HCT116 (cell line): ENCODE data around the gene TMEM269. TPM values are rescaled to one million over a fixed set of nuclear protein-coding genes. Genes with fewer than 3 reads are reported as not detected.

Source experiments
- ATAC-seq: fragments of 200-7000 bp; cut with Tn5 transposase; 2 replicates; pipeline ENCODE4 v1.9.1; 2020; ENCODE audit warnings: mild to moderate bottlenecking, moderate library complexity
- BruUV-seq: library from RNA; stranded (reverse); fragments of 400-500 nt; replicated peaks from 2 replicates; lab custom pipeline; 2021; lab: Mats Ljungman, UMichigan
- CTCF ChIA-PET: fragments of 300-600 bp; sonication (Branson Sonifier 250); formaldehyde crosslinking; loops from one replicate; lab custom pipeline; 2021; ENCODE audit warnings: antibody characterized with exemption; lab: Charles Lee
- POLR2A ChIA-PET: fragments of 300-600, 350-600 bp; sonication (Branson Sonifier 250); formaldehyde crosslinking; loops from one replicate; lab custom pipeline; 2021; ENCODE audit warnings: antibody characterized with exemption; lab: Charles Lee
- RAD21 ChIA-PET, 2 experiments: fragments of 300-600 bp; sonication (Branson Sonifier 250); formaldehyde crosslinking; loops; one replicate each; lab custom pipeline; 2023; ENCODE audit warnings: low total read pairs in 2 of 2; ENCODE audit not compliant: uncharacterized antibody in 2 of 2, unreplicated experiment in 2 of 2, low non-redundant PET in 1 of 2; lab: Charles Lee
- DNase-seq: peaks from one replicate; pipeline ENCODE4 v3.0.0-alpha.2; 2010; ENCODE audit warnings: low read depth, low spot score
- H2AFZ ChIP-seq: fragments of 200-600 bp; shearing (Covaris generic), sonication (generic); 2 replicates; pipeline ENCODE4 v1.6.1; 2017; ENCODE audit warnings: low read depth, mixed run types, mixed read lengths, antibody characterized with exemption, low read length; ENCODE audit not compliant: poor library complexity, severe bottlenecking
- H3K27ac ChIP-seq: 2 replicates; pipeline ENCODE4 v1.5.1; 2012; ENCODE audit warnings: low read depth, low read length
- H3K27me3 ChIP-seq: fragments of 200-600 bp; sonication (generic); 2 replicates; pipeline ENCODE4 v1.6.1; 2016; ENCODE audit warnings: mixed run types, low read length, mixed read lengths; ENCODE audit not compliant: insufficient read depth
- H3K36me3 ChIP-seq, 2 experiments: fragments of 200-500 bp in 1 of 2; fragments of 200-600 bp in 1 of 2; sonication (Bioruptor generic) in 1 of 2; sonication (generic) in 1 of 2; 2 replicates each; pipeline versions ENCODE4 v1.5.1 to v1.6.1; 2014 to 2016; ENCODE audit warnings: low read length in 2 of 2, inconsistent platforms in 1 of 2, mixed read lengths in 1 of 2, mixed run types in 1 of 2; ENCODE audit not compliant: insufficient read depth in 2 of 2, control insufficient read depth in 1 of 2
- H3K4me1 ChIP-seq, 2 experiments: fragments of 200-600 bp in 1 of 2; sonication (generic) in 1 of 2; 2 replicates each; pipeline versions ENCODE4 v1.5.1 to v1.6.1; 2012 to 2017; ENCODE audit warnings: low read length in 2 of 2, inconsistent platforms in 1 of 2, mild to moderate bottlenecking in 1 of 2, mixed read lengths in 1 of 2, mixed run types in 1 of 2, moderate library complexity in 1 of 2; ENCODE audit not compliant: insufficient read depth in 2 of 2, control insufficient read depth in 1 of 2
- H3K4me2 ChIP-seq: fragments of 200-600 bp; sonication (generic); 2 replicates; pipeline ENCODE4 v1.6.1; 2017; ENCODE audit warnings: mixed run types, low read length, mixed read lengths
- H3K4me3 ChIP-seq, 2 experiments: fragments of 200-600 bp in 1 of 2; sonication (generic) in 1 of 2; replicated peaks in 1 of 2; 2 replicates each; pipeline ENCODE4 v1.5.1; 2011 to 2016; ENCODE audit warnings: low read length in 2 of 2, control low read depth in 1 of 2, low read depth in 1 of 2, mild to moderate bottlenecking in 1 of 2, mixed read lengths in 1 of 2, mixed run types in 1 of 2
- H3K79me2 ChIP-seq: fragments of 200-600 bp; sonication (generic); 2 replicates; pipeline ENCODE4 v1.6.1; 2017; ENCODE audit warnings: mild to moderate bottlenecking, mixed run types, low read length, moderate library complexity, mixed read lengths; ENCODE audit not compliant: insufficient read depth
- H3K9ac ChIP-seq: fragments of 200-600 bp; sonication (generic); 2 replicates; pipeline ENCODE4 v1.6.1; 2016; ENCODE audit warnings: low read length, mixed read lengths
- H3K9me2 ChIP-seq: fragments of 200-600 bp; sonication (generic), shearing (Covaris generic); 2 replicates; pipeline ENCODE4 v1.6.1; 2017; ENCODE audit warnings: mixed run types, mild to moderate bottlenecking, moderate library complexity; ENCODE audit not compliant: insufficient read depth
- H3K9me3 ChIP-seq, 2 experiments: fragments of 200-500 bp in 1 of 2; fragments of 200-600 bp in 1 of 2; sonication (Bioruptor generic) in 1 of 2; sonication (generic) in 1 of 2; 2 replicates each; pipeline ENCODE4 v1.6.1; 2014 to 2017; ENCODE audit warnings: low read length in 2 of 2, mixed read lengths in 2 of 2, inconsistent platforms in 1 of 2, low read depth in 1 of 2, mild to moderate bottlenecking in 1 of 2, mixed run types in 1 of 2, moderate library complexity in 1 of 2; ENCODE audit not compliant: control insufficient read depth in 1 of 2, insufficient read depth in 1 of 2
- H4K20me1 ChIP-seq: fragments of 200-600 bp; sonication (generic), shearing (Covaris generic); 2 replicates; pipeline ENCODE4 v1.6.1; 2017; ENCODE audit warnings: mixed run types, mild to moderate bottlenecking, moderate library complexity; ENCODE audit not compliant: insufficient read depth
- CBX3 ChIP-seq: IDR thresholded peaks from 2 replicates; pipeline ENCODE4 v1.6.1; 2012; ENCODE audit warnings: low read depth
- CEBPB ChIP-seq: IDR thresholded peaks from 2 replicates; pipeline ENCODE4 v1.6.1; 2012; ENCODE audit warnings: low read depth
- CTCF ChIP-seq, 3 experiments: fragments of 200-600 bp in 1 of 3; sonication (generic) in 1 of 3; IDR thresholded peaks in 2 of 3; conservative IDR thresholded peaks in 1 of 3; 2 replicates each; pipeline ENCODE4 v1.5.1; 2012 to 2017; ENCODE audit warnings: low read depth in 2 of 3, low read length in 2 of 3, antibody characterized with exemption in 1 of 3, borderline replicate concordance in 1 of 3, control low read depth in 1 of 3, mild to moderate bottlenecking in 1 of 3, mixed read lengths in 1 of 3, mixed run types in 1 of 3, moderate library complexity in 1 of 3; ENCODE audit not compliant: insufficient read depth in 1 of 3
- EGR1 ChIP-seq: IDR thresholded peaks from 2 replicates; pipeline ENCODE4 v1.6.1; 2012; ENCODE audit warnings: low read depth
- ELF1 ChIP-seq: IDR thresholded peaks from 2 replicates; pipeline ENCODE4 v1.6.1; 2012; ENCODE audit warnings: low read depth, borderline replicate concordance
- EZH2phosphoT487 ChIP-seq: fragments of 200-600 bp; IDR thresholded peaks from 2 replicates; pipeline ENCODE4 v1.6.1; 2018; ENCODE audit warnings: antibody characterized with exemption, borderline replicate concordance
- FOSL1 ChIP-seq: IDR thresholded peaks from 2 replicates; pipeline ENCODE4 v1.6.1; 2012; ENCODE audit warnings: low read depth
- MAX ChIP-seq: IDR thresholded peaks from 2 replicates; pipeline ENCODE4 v1.6.1; 2012
- POLR2AphosphoS5 ChIP-seq: IDR thresholded peaks from 2 replicates; pipeline ENCODE4 v1.6.1; 2011; ENCODE audit warnings: mild to moderate bottlenecking, low read depth, low read length, moderate library complexity
- RAD21 ChIP-seq: IDR thresholded peaks from 2 replicates; pipeline ENCODE4 v1.6.1; 2012; ENCODE audit warnings: low read depth, mild to moderate bottlenecking
- SIN3A ChIP-seq: IDR thresholded peaks from 2 replicates; pipeline ENCODE4 v1.6.1; 2012; ENCODE audit warnings: low read depth
- SP1 ChIP-seq: IDR thresholded peaks from 2 replicates; pipeline ENCODE4 v1.6.1; 2012; ENCODE audit warnings: low read depth
- SRF ChIP-seq: IDR thresholded peaks from 2 replicates; pipeline ENCODE4 v1.6.1; 2012; ENCODE audit warnings: low read depth
- TCF7L2 ChIP-seq: IDR thresholded peaks from 2 replicates; pipeline ENCODE4 v1.7.0; 2011; ENCODE audit warnings: borderline replicate concordance, inconsistent platforms; ENCODE audit not compliant: insufficient read depth, insufficient read length; ENCODE audit errors: extremely low read depth
- YY1 ChIP-seq: IDR thresholded peaks from 2 replicates; pipeline ENCODE4 v1.6.1; 2011; ENCODE audit warnings: low read length, low read depth, moderate library complexity, mild to moderate bottlenecking; ENCODE audit not compliant: insufficient replicate concordance; ENCODE audit errors: extremely low read depth
- ZFX ChIP-seq: fragments of 450-650 bp; IDR thresholded peaks from 2 replicates; pipeline ENCODE4 v1.6.1; 2017
- ZNF274 ChIP-seq: fragments of 200-500 bp; sonication (Bioruptor generic); IDR thresholded peaks from 2 replicates; pipeline ENCODE4 v1.6.1; 2014; ENCODE audit warnings: mild to moderate bottlenecking, low read depth, low read length, inconsistent platforms
- intact Hi-C: fragments of 100-400 bp; cut with micrococcal nuclease; formaldehyde crosslinking; loops from 2 replicates; pipeline ENCODE4 v1.10.0; 2022
- total RNA-seq: library from RNA; stranded (reverse); gene quantifications from one replicate; pipeline ENCODE4 v1.2.1, GENCODE V29; 2021; ENCODE audit not compliant: unreplicated experiment
- TF ChIP-seq, protein P1 (sequence below): IDR thresholded peaks from 2 replicates; pipeline ENCODE4 v1.6.1; 2012
- TF ChIP-seq, protein P2 (sequence below): IDR thresholded peaks from 2 replicates; pipeline ENCODE4 v1.6.1; 2011; ENCODE audit warnings: mild to moderate bottlenecking, low read length, moderate library complexity; ENCODE audit not compliant: insufficient replicate concordance; ENCODE audit errors: extremely low read depth

The TMEM269 gene
- total RNA-seq, 1 experiment from 2014 or later, result 0.34 TPM

GRCh38 chr1:42737986-42738677 lies 46.7 kb upstream of the TMEM269 start:
- DNase-seq, result no peak
- no TSS peak for BruUV-seq
- no peaks in the 10 kb centered on the region for H3K27me3 ChIP-seq
- H3K27ac ChIP-seq, result no peak overlapping the region
- H3K4me3 ChIP-seq, result no peak overlapping the region
- RAD21 ChIA-PET, result no interaction called here
- no peak overlapping the region for H3K4me2 ChIP-seq
- POLR2A ChIA-PET, result no interaction called here
- H3K79me2 ChIP-seq, result no peaks in the 10 kb centered on the region
- no peak overlapping the region for H2AFZ ChIP-seq
- no peaks in the 10 kb centered on the region for H4K20me1 ChIP-seq
- no peak for ATAC-seq
- peaks cover 0 to 6% of the 10 kb centered on the region in 2 experiments; a peak in 3 of 4 replicates for H3K4me1 ChIP-seq
- no peaks in the 10 kb centered on the region for H3K36me3 ChIP-seq
- no peaks in the 10 kb centered on the region for H3K9me2 ChIP-seq
- H3K9ac ChIP-seq, result no peak overlapping the region
- H3K9me3 ChIP-seq, result no peaks in the 10 kb centered on the region
- intact Hi-C loops, result loop anchor here (10.0 kb wide), 2 partner anchors 393 to 563 kb away; no protein-coding TSS in a partner anchor
- CTCF ChIA-PET, result interaction anchor here (0.6 kb wide), 1 partner anchor 565 kb away, joined by 3 read pairs; no protein-coding TSS in a partner anchor
- TF ChIP-seq POLR2AphosphoS5 (no peak), ZNF274 (no peak), SIN3A (no peak), RAD21 (no peak), EGR1 (no peak), EZH2phosphoT487 (no peak), ZFX (no peak), CTCF (IDR thresholded peaks at IDR 0.05 in 2 of 3, conservative IDR thresholded peaks at IDR 0.05 in 1 of 3; ENCODE audit: borderline replicate concordance in 1 of 3, insufficient read depth in 1 of 3, low read depth in 2 of 3, low read length in 2 of 3) (no peak), TCF7L2 (no peak), SP1 (no peak), MAX (no peak), SRF (no peak), YY1 (no peak), FOSL1 (no peak), ELF1 (no peak), CEBPB (no peak), CBX3 (no peak)
- TF ChIP-seq, protein P1, sequence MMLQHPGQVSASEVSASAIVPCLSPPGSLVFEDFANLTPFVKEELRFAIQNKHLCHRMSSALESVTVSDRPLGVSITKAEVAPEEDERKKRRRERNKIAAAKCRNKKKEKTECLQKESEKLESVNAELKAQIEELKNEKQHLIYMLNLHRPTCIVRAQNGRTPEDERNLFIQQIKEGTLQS, result no peak
- TF ChIP-seq, protein P2, sequence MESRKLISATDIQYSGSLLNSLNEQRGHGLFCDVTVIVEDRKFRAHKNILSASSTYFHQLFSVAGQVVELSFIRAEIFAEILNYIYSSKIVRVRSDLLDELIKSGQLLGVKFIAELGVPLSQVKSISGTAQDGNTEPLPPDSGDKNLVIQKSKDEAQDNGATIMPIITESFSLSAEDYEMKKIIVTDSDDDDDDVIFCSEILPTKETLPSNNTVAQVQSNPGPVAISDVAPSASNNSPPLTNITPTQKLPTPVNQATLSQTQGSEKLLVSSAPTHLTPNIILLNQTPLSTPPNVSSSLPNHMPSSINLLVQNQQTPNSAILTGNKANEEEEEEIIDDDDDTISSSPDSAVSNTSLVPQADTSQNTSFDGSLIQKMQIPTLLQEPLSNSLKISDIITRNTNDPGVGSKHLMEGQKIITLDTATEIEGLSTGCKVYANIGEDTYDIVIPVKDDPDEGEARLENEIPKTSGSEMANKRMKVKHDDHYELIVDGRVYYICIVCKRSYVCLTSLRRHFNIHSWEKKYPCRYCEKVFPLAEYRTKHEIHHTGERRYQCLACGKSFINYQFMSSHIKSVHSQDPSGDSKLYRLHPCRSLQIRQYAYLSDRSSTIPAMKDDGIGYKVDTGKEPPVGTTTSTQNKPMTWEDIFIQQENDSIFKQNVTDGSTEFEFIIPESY, result no peak
